ENCODE results near the gene PCDHA11. TPM values are rescaled to one million over a fixed set of nuclear protein-coding genes. Genes with fewer than 3 reads are reported as not detected.

Gene PCDHA11
- total and polyA plus RNA-seq, 4 donors: 3.0 to 13.0 (median 10.7) TPM

Other genes starting within 250 kb of the PCDHA11 start
- gene CD14, start 235.8 kb upstream of the PCDHA11 start, total RNA-seq: 10 to 100 TPM; 38.3 to 42.4 TPM
- 10 to 100 TPM in 1 of 2 donors, 1 to 10 TPM in 1; 7.9 to 11.3 TPM for gene CD14, start 235.8 kb upstream of the PCDHA11 start, polyA plus RNA-seq (ENCODE audit: insufficient read length in 2 of 2)
- 1 to 10 TPM; 6.7 to 9.3 TPM for gene TMCO6, start 229.5 kb upstream of the PCDHA11 start, total RNA-seq
- 10 to 100 TPM; 11.6 to 16.2 TPM for gene TMCO6, start 229.5 kb upstream of the PCDHA11 start, polyA plus RNA-seq (ENCODE audit: insufficient read length in 2 of 2)
- 10 to 100 TPM; 43.1 to 86.1 TPM for gene NDUFA2, start 221.3 kb upstream of the PCDHA11 start, total RNA-seq
- gene NDUFA2, start 221.3 kb upstream of the PCDHA11 start, polyA plus RNA-seq (ENCODE audit: insufficient read length in 2 of 2): 10 to 100 TPM; 95.1 to 96.2 TPM
- gene IK, start 221.1 kb upstream of the PCDHA11 start, total RNA-seq: 100 to 1,000 TPM in 1 of 2 donors, 10 to 100 TPM in 1; 62.7 to 119 TPM
- gene IK, start 221.1 kb upstream of the PCDHA11 start, polyA plus RNA-seq (ENCODE audit: insufficient read length in 2 of 2): 100 to 1,000 TPM; 141 to 149 TPM
- gene WDR55, start 204.1 kb upstream of the PCDHA11 start, total RNA-seq: 10 to 100 TPM in 1 of 2 donors, 1 to 10 TPM in 1; 9.4 to 11.7 TPM
- 10 to 100 TPM; 15.9 to 22.1 TPM for gene WDR55, start 204.1 kb upstream of the PCDHA11 start, polyA plus RNA-seq (ENCODE audit: insufficient read length in 2 of 2)
- under 1 TPM; 0.40 to 0.72 TPM for gene DND1, start 195.4 kb upstream of the PCDHA11 start, total RNA-seq
- 1 to 10 TPM in 1 of 2 donors, not detected in 1; 2.4 TPM for gene DND1, start 195.4 kb upstream of the PCDHA11 start, polyA plus RNA-seq (ENCODE audit: insufficient read length in 2 of 2)
- 10 to 100 TPM; 51.4 to 65.1 TPM for gene HARS1, start 177.6 kb upstream of the PCDHA11 start, total RNA-seq
- 100 to 1,000 TPM in 1 of 2 donors, 10 to 100 TPM in 1; 86.3 to 100 TPM for gene HARS1, start 177.6 kb upstream of the PCDHA11 start, polyA plus RNA-seq (ENCODE audit: insufficient read length in 2 of 2)
- 10 to 100 TPM; 24.7 to 36.6 TPM for gene HARS2, start 177.5 kb upstream of the PCDHA11 start, total RNA-seq
- 10 to 100 TPM; 36.9 to 45.9 TPM for gene HARS2, start 177.5 kb upstream of the PCDHA11 start, polyA plus RNA-seq (ENCODE audit: insufficient read length in 2 of 2)
- 100 to 1,000 TPM in 1 of 2 donors, 10 to 100 TPM in 1; 36.5 to 102 TPM for gene ZMAT2, start 168.5 kb upstream of the PCDHA11 start, total RNA-seq
- gene ZMAT2, start 168.5 kb upstream of the PCDHA11 start, polyA plus RNA-seq (ENCODE audit: insufficient read length in 2 of 2): 100 to 1,000 TPM; 103 to 109 TPM
- 1 to 10 TPM; 1.0 to 4.5 TPM for gene PCDHA1, start 82.8 kb upstream of the PCDHA11 start, total RNA-seq
- 1 to 10 TPM; 6.5 to 9.7 TPM for gene PCDHA1, start 82.8 kb upstream of the PCDHA11 start, polyA plus RNA-seq (ENCODE audit: insufficient read length in 2 of 2)
- 1 to 10 TPM in 1 of 2 donors, under 1 TPM in 1; 0.99 to 3.3 TPM for gene PCDHA2, start 74.1 kb upstream of the PCDHA11 start, total RNA-seq
- gene PCDHA2, start 74.1 kb upstream of the PCDHA11 start, polyA plus RNA-seq (ENCODE audit: insufficient read length in 2 of 2): 1 to 10 TPM; 4.6 to 5.7 TPM
- gene PCDHA3, start 67.9 kb upstream of the PCDHA11 start, total RNA-seq: 1 to 10 TPM; 2.1 to 8.3 TPM
- 10 to 100 TPM in 1 of 2 donors, 1 to 10 TPM in 1; 9.5 to 13.2 TPM for gene PCDHA3, start 67.9 kb upstream of the PCDHA11 start, polyA plus RNA-seq (ENCODE audit: insufficient read length in 2 of 2)
- gene PCDHA4, start 61.9 kb upstream of the PCDHA11 start, total RNA-seq: 1 to 10 TPM; 3.2 to 8.6 TPM
- 1 to 10 TPM; 5.9 to 8.7 TPM for gene PCDHA4, start 61.9 kb upstream of the PCDHA11 start, polyA plus RNA-seq (ENCODE audit: insufficient read length in 2 of 2)
- gene PCDHA5, start 47.3 kb upstream of the PCDHA11 start, total RNA-seq: 1 to 10 TPM; 1.4 to 3.0 TPM
- 1 to 10 TPM; 3.7 to 4.4 TPM for gene PCDHA5, start 47.3 kb upstream of the PCDHA11 start, polyA plus RNA-seq (ENCODE audit: insufficient read length in 2 of 2)
- gene PCDHA6, start 41.0 kb upstream of the PCDHA11 start, total RNA-seq: 1 to 10 TPM; 3.0 to 6.9 TPM
- gene PCDHA6, start 41.0 kb upstream of the PCDHA11 start, polyA plus RNA-seq (ENCODE audit: insufficient read length in 2 of 2): 10 to 100 TPM; 12.8 to 12.9 TPM
- 1 to 10 TPM; 1.8 to 4.8 TPM for gene PCDHA7, start 34.7 kb upstream of the PCDHA11 start, total RNA-seq
- 1 to 10 TPM; 6.2 to 6.4 TPM for gene PCDHA7, start 34.7 kb upstream of the PCDHA11 start, polyA plus RNA-seq (ENCODE audit: insufficient read length in 2 of 2)
- gene PCDHA8, start 27.8 kb upstream of the PCDHA11 start, total RNA-seq: 1 to 10 TPM in 1 of 2 donors, under 1 TPM in 1; 0.99 to 2.2 TPM
- 1 to 10 TPM in 1 of 2 donors, under 1 TPM in 1; 0.63 to 4.3 TPM for gene PCDHA8, start 27.8 kb upstream of the PCDHA11 start, polyA plus RNA-seq (ENCODE audit: insufficient read length in 2 of 2)
- 1 to 10 TPM; 1.2 to 4.1 TPM for gene PCDHA9, start 20.6 kb upstream of the PCDHA11 start, total RNA-seq
- 1 to 10 TPM in 1 of 2 donors, under 1 TPM in 1; 0.11 to 3.5 TPM for gene PCDHA9, start 20.6 kb upstream of the PCDHA11 start, polyA plus RNA-seq (ENCODE audit: insufficient read length in 2 of 2)
- 1 to 10 TPM; 2.6 to 4.6 TPM for gene PCDHA10, start 13.1 kb upstream of the PCDHA11 start, total RNA-seq
- gene PCDHA10, start 13.1 kb upstream of the PCDHA11 start, polyA plus RNA-seq (ENCODE audit: insufficient read length in 2 of 2): 10 to 100 TPM in 1 of 2 donors, 1 to 10 TPM in 1; 1.1 to 10.8 TPM
- 1 to 10 TPM; 2.5 to 3.8 TPM for gene PCDHA12, start 6.4 kb downstream of the PCDHA11 start, total RNA-seq
- gene PCDHA12, start 6.4 kb downstream of the PCDHA11 start, polyA plus RNA-seq (ENCODE audit: insufficient read length in 2 of 2): 1 to 10 TPM; 3.4 to 4.8 TPM
- 10 to 100 TPM in 1 of 2 donors, 1 to 10 TPM in 1; 1.9 to 12.4 TPM for gene PCDHA13, start 13.2 kb downstream of the PCDHA11 start, total RNA-seq
- gene PCDHA13, start 13.2 kb downstream of the PCDHA11 start, polyA plus RNA-seq (ENCODE audit: insufficient read length in 2 of 2): 1 to 10 TPM; 3.6 to 5.7 TPM
- gene PCDHAC1, start 57.3 kb downstream of the PCDHA11 start, total RNA-seq: 10 to 100 TPM in 1 of 2 donors, 1 to 10 TPM in 1; 3.3 to 14.2 TPM
- gene PCDHAC1, start 57.3 kb downstream of the PCDHA11 start, polyA plus RNA-seq (ENCODE audit: insufficient read length in 2 of 2): 1 to 10 TPM; 3.6 to 3.8 TPM
- 10 to 100 TPM in 1 of 2 donors, 1 to 10 TPM in 1; 6.3 to 27.1 TPM for gene PCDHAC2, start 97.5 kb downstream of the PCDHA11 start, total RNA-seq
- 10 to 100 TPM; 13.5 to 14.1 TPM for gene PCDHAC2, start 97.5 kb downstream of the PCDHA11 start, polyA plus RNA-seq (ENCODE audit: insufficient read length in 2 of 2)
- under 1 TPM; 0.06 to 0.20 TPM for gene PCDHB1, start 182.4 kb downstream of the PCDHA11 start, total RNA-seq
- gene PCDHB1, start 182.4 kb downstream of the PCDHA11 start, polyA plus RNA-seq (ENCODE audit: insufficient read length in 2 of 2): under 1 TPM; 0.05 to 0.11 TPM
- gene PCDHB2, start 225.7 kb downstream of the PCDHA11 start, total RNA-seq: 1 to 10 TPM; 5.2 to 5.8 TPM
- gene PCDHB2, start 225.7 kb downstream of the PCDHA11 start, polyA plus RNA-seq (ENCODE audit: insufficient read length in 2 of 2): 10 to 100 TPM; 10.3 to 10.8 TPM
- gene PCDHB3, start 231.5 kb downstream of the PCDHA11 start, total RNA-seq: 1 to 10 TPM; 2.7 to 5.5 TPM
- gene PCDHB3, start 231.5 kb downstream of the PCDHA11 start, polyA plus RNA-seq (ENCODE audit: insufficient read length in 2 of 2): 1 to 10 TPM; 2.8 to 4.5 TPM